HTERT RPE-1 (cell line): ENCODE results near the gene MUSTN1.

Experiments
- in situ Hi-C: fragments of 300-500 bp; cut with MboI; formaldehyde crosslinking; loops from 4 replicates; pipeline ENCODE4 v1.14.3; 2020; ENCODE audit warnings: low sequenced_read_pairs

The MUSTN1 gene

DNA sequence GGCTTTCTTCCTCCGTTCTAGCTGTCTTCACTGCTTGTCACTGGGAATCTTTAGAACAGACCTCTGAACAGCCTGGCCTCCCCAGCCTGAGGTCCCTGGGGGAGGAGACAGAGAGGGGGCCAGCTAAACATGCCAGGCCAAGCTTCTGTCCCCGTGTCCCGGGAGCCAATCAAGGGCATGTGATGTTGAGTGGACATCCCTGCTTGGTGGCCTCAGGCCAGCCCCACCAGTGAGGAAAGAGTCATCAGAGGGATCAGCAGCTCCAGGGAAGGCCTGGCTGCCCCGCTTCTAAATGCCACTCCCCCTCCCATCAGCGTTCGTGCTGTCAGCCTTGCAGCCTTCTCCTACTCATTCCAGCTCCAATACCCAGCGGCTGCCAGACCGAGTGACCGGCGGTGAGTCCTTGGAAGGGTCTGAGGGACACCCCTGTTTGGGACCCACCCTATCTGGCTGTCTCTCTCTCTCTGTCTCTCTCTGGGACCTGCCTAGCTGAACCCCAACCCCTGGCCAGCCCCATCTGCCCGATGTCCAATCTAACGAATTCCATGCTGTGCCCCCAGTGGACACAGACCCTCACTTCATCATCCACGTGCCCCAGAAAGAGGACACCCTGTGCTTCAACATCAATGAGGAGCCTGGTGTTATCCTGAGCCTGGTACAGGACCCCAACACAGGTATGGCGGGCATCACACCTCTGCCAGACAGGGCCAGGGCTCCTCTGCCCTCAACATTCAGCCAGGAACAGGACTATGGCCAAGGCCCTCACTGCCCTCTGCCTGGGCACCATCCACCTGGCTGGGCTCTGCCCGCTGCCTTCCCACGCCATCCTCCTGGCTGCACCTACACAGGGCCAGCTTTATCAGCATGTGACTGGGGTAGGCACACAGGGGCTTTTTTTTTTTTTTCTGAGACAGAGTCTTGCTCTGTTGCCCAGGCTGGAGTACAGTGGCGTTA is 46.9 kb downstream of the MUSTN1 start:
- in situ Hi-C loops = no loop called here

DNA sequence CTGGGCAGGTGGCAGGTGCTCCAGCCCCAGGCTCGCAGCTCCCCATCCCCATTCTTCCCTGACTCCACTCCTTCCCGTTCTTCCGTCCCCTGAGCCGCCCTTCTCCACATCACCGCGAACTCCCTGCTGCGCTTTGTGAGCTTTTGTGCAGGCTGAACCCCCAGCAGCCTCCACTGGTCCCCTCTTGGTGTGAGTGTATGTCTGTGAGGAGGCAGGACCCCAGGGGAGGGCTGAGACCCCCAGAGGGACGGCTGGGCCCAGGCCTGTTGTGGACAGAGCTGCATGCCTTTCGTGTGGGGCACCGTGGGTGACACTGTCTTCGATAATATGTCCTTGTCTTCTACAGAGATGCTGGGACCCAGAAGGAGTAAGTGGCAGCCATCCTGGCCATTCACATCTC is 47.6 kb downstream of the MUSTN1 start:
- in situ Hi-C loops = no loop called here

GRCh38 chr3:52786330-52787215 is 48.2 kb downstream of the MUSTN1 start:
- in situ Hi-C loops = no loop called here

DNA sequence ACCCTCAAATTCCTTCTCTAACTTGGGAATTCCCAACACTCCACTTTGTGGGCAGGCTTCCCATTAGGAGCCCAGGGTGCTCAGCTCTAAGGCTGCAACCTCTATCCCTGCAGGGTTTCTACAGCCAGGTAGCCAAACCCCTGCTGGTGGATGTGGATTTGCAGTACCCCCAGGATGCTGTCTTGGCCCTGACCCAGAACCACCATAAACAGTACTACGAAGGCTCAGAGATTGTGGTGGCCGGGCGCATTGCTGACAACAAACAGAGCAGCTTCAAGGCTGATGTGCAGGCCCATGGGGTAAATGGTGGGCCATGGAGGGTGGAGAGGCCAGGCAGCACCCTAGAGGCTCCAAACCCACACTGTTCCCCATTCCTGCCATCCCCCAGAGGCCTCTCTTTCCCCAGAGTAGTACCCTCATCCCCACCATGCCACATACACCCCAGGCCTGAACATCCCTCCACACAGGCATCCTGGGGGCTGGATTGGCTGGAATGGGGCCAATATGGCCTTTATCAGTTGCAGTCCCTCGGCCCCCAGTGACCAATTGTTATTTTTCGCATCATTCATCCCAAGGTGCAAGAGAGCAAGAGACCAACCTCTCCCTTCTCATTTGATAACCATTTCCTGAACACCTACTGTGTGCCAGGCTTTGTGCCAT is 49.8 kb downstream of the MUSTN1 start:
- in situ Hi-C loops = no loop called here

DNA sequence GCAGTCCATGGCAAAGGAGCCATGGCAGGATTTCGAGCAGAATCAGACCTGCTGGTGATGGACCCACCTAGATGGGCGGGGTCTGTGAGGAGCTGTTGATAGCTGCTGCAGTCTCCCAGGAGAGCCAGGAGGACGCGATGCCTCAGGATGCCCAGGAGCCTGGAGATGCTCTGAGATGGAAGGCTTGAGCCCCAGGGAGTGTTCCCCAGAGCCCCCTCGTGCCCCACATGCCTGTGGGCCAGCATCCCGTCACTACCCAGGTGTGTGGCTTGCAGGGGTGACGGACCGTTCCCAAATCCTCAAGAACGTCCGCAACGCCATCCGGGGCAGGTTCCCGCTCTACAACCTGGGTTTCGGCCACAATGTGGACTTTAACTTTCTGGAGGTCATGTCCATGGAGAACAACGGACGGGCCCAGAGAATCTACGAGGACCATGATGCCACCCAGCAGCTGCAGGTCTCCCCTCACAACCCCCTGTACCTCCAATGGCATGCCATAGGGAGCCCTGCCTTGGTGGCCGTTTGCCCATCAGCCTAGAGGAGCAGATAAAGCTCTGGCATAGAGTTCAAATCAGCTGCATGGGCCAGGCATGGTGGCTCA is 50.7 kb downstream of the MUSTN1 start:
- in situ Hi-C loops = no loop called here

DNA sequence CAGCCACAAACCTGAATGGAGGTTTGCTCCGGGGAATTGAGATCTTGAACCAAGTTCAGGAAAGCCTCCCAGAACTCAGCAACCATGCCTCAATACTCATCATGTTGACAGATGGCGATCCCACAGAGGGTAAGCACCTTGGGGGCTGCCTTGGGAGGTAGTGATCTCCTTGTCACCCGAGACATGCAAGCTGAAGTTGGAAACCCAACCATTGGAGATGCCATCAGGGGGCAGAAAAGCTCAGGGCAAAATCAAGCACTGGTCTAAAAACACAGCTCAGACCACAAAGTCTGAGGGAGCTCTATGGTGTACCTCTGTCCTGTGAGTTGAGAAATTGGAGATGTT is 51.6 kb downstream of the MUSTN1 start:
- in situ Hi-C loops = no loop called here
